Left renal cortex interstitium (tissue), 4 donors: ENCODE results near the gene ARHGAP32. TPM values are rescaled to one million over a fixed set of nuclear protein-coding genes. Genes with fewer than 3 reads are reported as not detected.

Experiments used
- DNase-seq, 4 donors: peaks; one replicate each; pipeline ENCODE4 v3.0.0-alpha.2; 2013; ENCODE audit warnings: low read depth in 4 of 4, low spot score in 2 of 4, missing footprints in 1 of 4
- polyA plus RNA-seq, 4 donors: library from polyadenylated mRNA; unstranded; fragments of 120-200 nt; gene quantifications; one replicate each; pipeline ENCODE4 v1.2.1, GENCODE V29; 2013; ENCODE audit not compliant: insufficient read length in 4 of 4

ARHGAP32 gene
- polyA plus RNA-seq, 4 donors, result 12.8 to 22.2 (median 17.7) TPM

GRCh38 chr11:128963744-128964325 lies 228.3 kb downstream of the ARHGAP32 start:
- DNase-seq, result no peak

- no peak for DNase-seq
Measured at GRCh38 chr11:128962896-128963295, 229.2 kb downstream of the ARHGAP32 start.

- no peak for DNase-seq
Measured at GRCh38 chr11:128961645-128962044, 230.5 kb downstream of the ARHGAP32 start.

GRCh38 chr11:128957202-128957482 lies 235.0 kb downstream of the ARHGAP32 start:
- DNase-seq, result no peak

GRCh38 chr11:128956401-128957201 lies 235.5 kb downstream of the ARHGAP32 start:
- DNase-seq, result peak; percentile 55 to 76 (median 58)

- DNase-seq, result no peak
Measured at GRCh38 chr11:128955636-128956035, 236.5 kb downstream of the ARHGAP32 start.

GRCh38 chr11:128953151-128953550 lies 239.0 kb downstream of the ARHGAP32 start:
- no peak for DNase-seq

GRCh38 chr11:128949791-128950454 lies 242.2 kb downstream of the ARHGAP32 start:
- no peak for DNase-seq

- DNase-seq, result no peak
Measured at GRCh38 chr11:128948583-128948982, 243.5 kb downstream of the ARHGAP32 start.

GRCh38 chr11:128947773-128948172 lies 244.4 kb downstream of the ARHGAP32 start:
- no peak for DNase-seq

- DNase-seq, result no peak
Measured at GRCh38 chr11:128946648-128947047, 245.5 kb downstream of the ARHGAP32 start.

- no peak for DNase-seq
Measured at GRCh38 chr11:128943428-128943976, 248.6 kb downstream of the ARHGAP32 start.

- no peak for DNase-seq
Measured at GRCh38 chr11:128942817-128943427, 249.2 kb downstream of the ARHGAP32 start, which contains the start of gene TP53AIP1. Gene TP53AIP1 (minus strand): TSS chr11:128942871. CDS start chr11:128937818, 5,053 bp downstream.

GRCh38 chr11:128942272-128942612 lies 249.9 kb downstream of the ARHGAP32 start:
- no peak for DNase-seq

- DNase-seq, result no peak
Measured at GRCh38 chr11:128941573-128942271, 250.4 kb downstream of the ARHGAP32 start.

GRCh38 chr11:128941110-128941509 lies 251.0 kb downstream of the ARHGAP32 start:
- no peak for DNase-seq

GRCh38 chr11:128940603-128941002 lies 251.5 kb downstream of the ARHGAP32 start:
- no peak for DNase-seq

- DNase-seq, result no peak
Measured at GRCh38 chr11:128940156-128940555, 252.0 kb downstream of the ARHGAP32 start.

- no peak for DNase-seq
Measured at GRCh38 chr11:128939591-128939990, 252.5 kb downstream of the ARHGAP32 start.

GRCh38 chr11:128938156-128938885 lies 253.8 kb downstream of the ARHGAP32 start:
- DNase-seq, result no peak
